Skeletal muscle tissue (tissue), 4 donors: ENCODE results near the gene EPHA2. TPM values are rescaled to one million over a fixed set of nuclear protein-coding genes. Genes with fewer than 3 reads are reported as not detected.

ENCODE experiments used
- H3K27ac ChIP-seq: one replicate; pipeline ENCODE4 v1.7.0; 2013; ENCODE audit warnings: mild to moderate bottlenecking, low read depth, low read length, inconsistent platforms
- H3K27me3 ChIP-seq, 3 donors: one replicate each; pipeline ENCODE4 v1.7.0; 2013; ENCODE audit warnings: low read length in 3 of 3; ENCODE audit not compliant: control insufficient read depth in 3 of 3, insufficient read depth in 3 of 3
- H3K36me3 ChIP-seq, 3 donors: one replicate each; pipeline ENCODE4 v1.7.0; 2013; ENCODE audit warnings: low read length in 3 of 3; ENCODE audit not compliant: control insufficient read depth in 3 of 3, insufficient read depth in 3 of 3
- H3K4me1 ChIP-seq, 3 donors: one replicate each; pipeline ENCODE4 v1.7.0; 2013; ENCODE audit warnings: low read length in 3 of 3, mild to moderate bottlenecking in 3 of 3; ENCODE audit not compliant: control insufficient read depth in 3 of 3, insufficient read depth in 3 of 3
- H3K4me3 ChIP-seq, 3 donors: one replicate each; pipeline ENCODE4 v1.7.0; 2013; ENCODE audit warnings: low read length in 3 of 3
- H3K9ac ChIP-seq, 3 donors: one replicate each; pipeline ENCODE4 v1.7.0; 2013; ENCODE audit warnings: low read length in 3 of 3, mild to moderate bottlenecking in 3 of 3, moderate library complexity in 2 of 3, low read depth in 1 of 3
- H3K9me3 ChIP-seq, 3 donors: one replicate each; pipeline ENCODE4 v1.7.0; 2013; ENCODE audit warnings: low read length in 3 of 3; ENCODE audit not compliant: control insufficient read depth in 3 of 3
- total RNA-seq: library from RNA; depleted of rRNA; stranded (reverse); fragments of >200 nt; gene quantifications from one replicate; pipeline ENCODE4 v1.2.3, GENCODE V29; 2014
- donor health status: Osteomylitis.

The EPHA2 gene
- total RNA-seq, 1 donor from 2014 or later, result 5.2 TPM

GRCh38 chr1:16184557-16185303, 28.9 kb upstream of the EPHA2 start:
- H3K9ac ChIP-seq, result no peak overlapping the region
- H3K4me3 ChIP-seq, result no peak overlapping the region
- peaks cover 17 to 27% (median 21%) of the 10 kb centered on the region in 3 donors for H3K4me1 ChIP-seq
- no peaks in the 10 kb centered on the region for H3K9me3 ChIP-seq
- no peak overlapping the region for H3K27ac ChIP-seq
- H3K27me3 ChIP-seq, result peaks cover under 1 to 9% (median 2%) of the 10 kb centered on the region in 3 donors
- no peaks in the 10 kb centered on the region for H3K36me3 ChIP-seq

- Histone ChIP-seq H3K36me3 (no peaks in the 10 kb centered on the region), H3K9me3 (no peaks in the 10 kb centered on the region), H3K4me1 (peaks cover 19 to 26% (median 24%) of the 10 kb centered on the region in 3 donors), H3K27ac (no peak overlapping the region), H3K4me3 (no peak overlapping the region), H3K9ac (peak overlapping the region in 1 of 3 donors; percentile 25), H3K27me3 (peaks cover 0 to 4% (median 0%) of the 10 kb centered on the region in 3 donors)
Measured at GRCh38 chr1:16183765-16184556, 28.1 kb upstream of the EPHA2 start.

DNA sequence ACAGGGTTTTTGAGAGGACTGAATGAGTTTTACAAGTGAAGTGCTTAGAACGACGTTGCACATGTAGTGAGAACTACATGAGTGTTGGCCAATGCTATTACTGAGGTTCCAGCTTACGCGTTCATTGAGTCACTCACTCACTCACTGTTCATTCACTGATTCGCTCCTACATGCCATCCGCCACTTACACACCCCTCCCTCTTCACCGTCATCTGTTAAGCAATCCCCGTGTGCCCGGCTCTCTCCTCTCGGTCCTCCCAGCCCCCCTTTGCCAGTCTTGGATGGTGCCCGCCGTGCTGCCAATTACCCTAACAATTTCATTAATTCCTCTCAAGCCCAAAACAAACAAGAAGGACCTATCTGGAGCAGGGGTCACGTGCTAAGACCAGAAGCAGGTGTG, 27.3 kb upstream of the EPHA2 start:
- Histone ChIP-seq H3K9me3 (no peaks in the 10 kb centered on the region), H3K36me3 (no peaks in the 10 kb centered on the region), H3K27me3 (no peaks in the 10 kb centered on the region), H3K27ac (no peak overlapping the region), H3K4me3 (no peak overlapping the region), H3K4me1 (peaks cover 17 to 20% (median 18%) of the 10 kb centered on the region in 3 donors), H3K9ac (no peak overlapping the region)

- peak overlapping the region; percentile 2 to 36 (median 19) for H3K9ac ChIP-seq
- H3K4me3 ChIP-seq, result no peak overlapping the region
- no peaks in the 10 kb centered on the region for H3K36me3 ChIP-seq
- H3K27ac ChIP-seq, result peak overlapping the region; percentile 86
- peaks cover 21 to 28% (median 24%) of the 10 kb centered on the region in 3 donors for H3K4me1 ChIP-seq
- H3K27me3 ChIP-seq, result peaks cover 0 to 3% (median 0%) of the 10 kb centered on the region in 3 donors
- H3K9me3 ChIP-seq, result no peaks in the 10 kb centered on the region
Measured at GRCh38 chr1:16181887-16182719, 26.2 kb upstream of the EPHA2 start.

GRCh38 chr1:16180291-16180824, 24.5 kb upstream of the EPHA2 start:
- Histone ChIP-seq H3K9ac (no peak overlapping the region), H3K36me3 (no peaks in the 10 kb centered on the region), H3K4me1 (peaks cover 35 to 44% (median 40%) of the 10 kb centered on the region in 3 donors), H3K9me3 (no peaks in the 10 kb centered on the region), H3K27ac (no peak overlapping the region), H3K4me3 (no peak overlapping the region), H3K27me3 (peaks cover 0 to 3% (median 0%) of the 10 kb centered on the region in 3 donors)

- H3K4me1 ChIP-seq, result peaks cover 44 to 59% (median 50%) of the 10 kb centered on the region in 3 donors
- no peaks in the 10 kb centered on the region for H3K9me3 ChIP-seq
- no peak overlapping the region for H3K27ac ChIP-seq
- H3K9ac ChIP-seq, result no peak overlapping the region
- no peak overlapping the region for H3K4me3 ChIP-seq
- H3K27me3 ChIP-seq, result peaks cover 0 to 3% (median 0%) of the 10 kb centered on the region in 3 donors
- no peaks in the 10 kb centered on the region for H3K36me3 ChIP-seq
Measured at GRCh38 chr1:16178596-16179497, 23.0 kb upstream of the EPHA2 start.

DNA sequence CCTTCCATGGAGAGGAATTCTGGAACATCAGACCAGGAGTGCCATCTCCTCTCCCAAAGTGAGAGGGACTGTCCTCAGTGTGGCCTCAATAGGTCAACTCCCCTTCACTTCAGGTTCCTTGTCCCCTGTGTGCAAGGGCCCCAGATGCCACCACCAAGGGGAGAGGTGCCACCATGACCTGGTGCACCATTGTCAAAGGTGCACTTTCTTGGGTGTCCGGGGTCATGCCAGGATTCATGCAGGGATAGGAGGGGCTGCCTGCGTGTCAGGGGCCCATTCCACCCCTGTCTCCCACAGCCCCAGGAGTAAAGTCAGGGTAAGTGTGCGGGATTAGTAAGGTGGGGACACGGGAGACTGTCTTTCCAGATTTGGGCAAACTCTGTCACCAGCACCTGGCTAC, 21.4 kb upstream of the EPHA2 start:
- peak overlapping the region; percentile 80 for H3K27ac ChIP-seq
- H3K9me3 ChIP-seq, result no peaks in the 10 kb centered on the region
- H3K36me3 ChIP-seq, result no peaks in the 10 kb centered on the region
- H3K9ac ChIP-seq, result no peak overlapping the region
- peaks cover 0 to 3% (median 0%) of the 10 kb centered on the region in 3 donors for H3K27me3 ChIP-seq
- H3K4me1 ChIP-seq, result peaks cover 42 to 59% (median 47%) of the 10 kb centered on the region in 3 donors
- H3K4me3 ChIP-seq, result no peak overlapping the region

- Histone ChIP-seq H3K4me1 (peaks cover 36 to 52% (median 44%) of the 10 kb centered on the region in 3 donors), H3K9me3 (no peaks in the 10 kb centered on the region), H3K4me3 (no peak overlapping the region), H3K36me3 (no peaks in the 10 kb centered on the region), H3K9ac (peak overlapping the region in 1 of 3 donors; percentile 71), H3K27ac (peak overlapping the region; percentile 80), H3K27me3 (peaks cover 0 to 3% (median 0%) of the 10 kb centered on the region in 3 donors)
Measured at GRCh38 chr1:16176653-16177052, 20.8 kb upstream of the EPHA2 start.
